ENCODE data around the gene SMYD3. TPM values are rescaled to one million over a fixed set of nuclear protein-coding genes. Genes with fewer than 3 reads are reported as not detected.

SMYD3 gene
- total and polyA plus RNA-seq, 10 of the 15 experiments (the other 5 are each of a cell fraction or from before 2014, with no cell fraction given): 18.3 to 54.0 (median 24.8) TPM

- ChIA-PET CTCF (interaction anchor here (0.6 kb wide), 1 partner anchor 48 kb away, joined by 3 read pairs; no protein-coding TSS in a partner anchor), SMC1A (ENCODE audit: uncharacterized antibody, unreplicated experiment) (interaction anchor here (0.8 kb wide), 1 partner anchor 16 kb away, joined by 3 read pairs; no protein-coding TSS in a partner anchor), POLR2A (no interaction called here), RAD21 (ENCODE audit: unreplicated experiment) (no interaction called here)
- Histone ChIP-seq H3K4me2 (ENCODE audit: control insufficient read depth, insufficient read depth) (no peak overlapping the region), H3K27ac (ENCODE audit: control insufficient read depth, insufficient read depth) (no peak overlapping the region), H3K9me3 (replicated peaks; ENCODE audit: control insufficient read depth, insufficient read depth, low read length) (no peaks in the 10 kb centered on the region; the same call in 2 of the 3 replicates), H2AFZ (ENCODE audit: control insufficient read depth, low read depth, low read length) (no peak overlapping the region), H3K27me3 (replicated peaks in 1 of 2; ENCODE audit: control insufficient read depth in 2 of 2, insufficient read depth in 2 of 2, low read length in 1 of 2) (no peaks in the 10 kb centered on the region), H3K4me1 (ENCODE audit: control insufficient read depth, insufficient read depth, low read length) (no peaks in the 10 kb centered on the region), H3K4me3 (no peak overlapping the region), H3K79me2 (ENCODE audit: control insufficient read depth, insufficient read depth, low read length) (no peaks in the 10 kb centered on the region), H3K36me3 (ENCODE audit: control insufficient read depth in 2 of 2, insufficient read depth in 2 of 2, low read length in 1 of 2) (no peaks in the 10 kb centered on the region), H4K20me1 (ENCODE audit: control insufficient read depth, insufficient read depth) (no peaks in the 10 kb centered on the region), H3K9ac (ENCODE audit: control insufficient read depth, insufficient read depth, low read length) (no peak overlapping the region)
- in situ Hi-C loops (cut with MboI): no loop called here
- WGBS (ENCODE audit: insufficient coverage, insufficient replicate concordance, low lambda C conversion rate, missing lambda C conversion rate): 89% methylated on average over 10 of the region's 10 CpGs
- intact Hi-C loops (cut with micrococcal nuclease; ENCODE audit: unreplicated experiment): no loop called here
- FAIRE-seq (no peak), ATAC-seq (no peak), DNase-seq (ENCODE audit: low read depth, low spot score) (no peak)
- no TSS peak for BruUV-seq (replicated peaks)
- TF ChIP-seq, protein P1, sequence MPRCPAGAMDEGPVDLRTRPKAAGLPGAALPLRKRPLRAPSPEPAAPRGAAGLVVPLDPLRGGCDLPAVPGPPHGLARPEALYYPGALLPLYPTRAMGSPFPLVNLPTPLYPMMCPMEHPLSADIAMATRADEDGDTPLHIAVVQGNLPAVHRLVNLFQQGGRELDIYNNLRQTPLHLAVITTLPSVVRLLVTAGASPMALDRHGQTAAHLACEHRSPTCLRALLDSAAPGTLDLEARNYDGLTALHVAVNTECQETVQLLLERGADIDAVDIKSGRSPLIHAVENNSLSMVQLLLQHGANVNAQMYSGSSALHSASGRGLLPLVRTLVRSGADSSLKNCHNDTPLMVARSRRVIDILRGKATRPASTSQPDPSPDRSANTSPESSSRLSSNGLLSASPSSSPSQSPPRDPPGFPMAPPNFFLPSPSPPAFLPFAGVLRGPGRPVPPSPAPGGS (IDR thresholded peaks at IDR 0.05; ENCODE audit: borderline replicate concordance, insufficient read depth, low read depth, low read length, poor library complexity, severe bottlenecking): no peak
- no peak for TF ChIP-seq IKZF2 (IDR thresholded peaks at IDR 0.05)
- TF ChIP-seq TBL1XR1 (IDR thresholded peaks at IDR 0.05; ENCODE audit: low read depth, low read length): no peak
- no peak for TF ChIP-seq MAX (IDR thresholded peaks at IDR 0.05; ENCODE audit: low read depth, low read length)
- TF ChIP-seq MLLT1 (IDR thresholded peaks at IDR 0.05): no peak
- no peak for TF ChIP-seq NFXL1 (IDR thresholded peaks at IDR 0.05; ENCODE audit: borderline replicate concordance)
- no peak for TF ChIP-seq JUND (IDR thresholded peaks at IDR 0.05; ENCODE audit: low read depth, low read length)
- TF ChIP-seq BMI1 (IDR thresholded peaks at IDR 0.05; ENCODE audit: borderline replicate concordance): no peak
- no peak for TF ChIP-seq ZZZ3 (IDR thresholded peaks at IDR 0.05; ENCODE audit: control insufficient read depth, insufficient read length, low read depth)
- no peak for TF ChIP-seq IRF3 (IDR thresholded peaks at IDR 0.05)
- no peak for TF ChIP-seq PBX3 (IDR thresholded peaks at IDR 0.05; ENCODE audit: insufficient replicate concordance, low read depth, low read length)
- TF ChIP-seq, protein P2, sequence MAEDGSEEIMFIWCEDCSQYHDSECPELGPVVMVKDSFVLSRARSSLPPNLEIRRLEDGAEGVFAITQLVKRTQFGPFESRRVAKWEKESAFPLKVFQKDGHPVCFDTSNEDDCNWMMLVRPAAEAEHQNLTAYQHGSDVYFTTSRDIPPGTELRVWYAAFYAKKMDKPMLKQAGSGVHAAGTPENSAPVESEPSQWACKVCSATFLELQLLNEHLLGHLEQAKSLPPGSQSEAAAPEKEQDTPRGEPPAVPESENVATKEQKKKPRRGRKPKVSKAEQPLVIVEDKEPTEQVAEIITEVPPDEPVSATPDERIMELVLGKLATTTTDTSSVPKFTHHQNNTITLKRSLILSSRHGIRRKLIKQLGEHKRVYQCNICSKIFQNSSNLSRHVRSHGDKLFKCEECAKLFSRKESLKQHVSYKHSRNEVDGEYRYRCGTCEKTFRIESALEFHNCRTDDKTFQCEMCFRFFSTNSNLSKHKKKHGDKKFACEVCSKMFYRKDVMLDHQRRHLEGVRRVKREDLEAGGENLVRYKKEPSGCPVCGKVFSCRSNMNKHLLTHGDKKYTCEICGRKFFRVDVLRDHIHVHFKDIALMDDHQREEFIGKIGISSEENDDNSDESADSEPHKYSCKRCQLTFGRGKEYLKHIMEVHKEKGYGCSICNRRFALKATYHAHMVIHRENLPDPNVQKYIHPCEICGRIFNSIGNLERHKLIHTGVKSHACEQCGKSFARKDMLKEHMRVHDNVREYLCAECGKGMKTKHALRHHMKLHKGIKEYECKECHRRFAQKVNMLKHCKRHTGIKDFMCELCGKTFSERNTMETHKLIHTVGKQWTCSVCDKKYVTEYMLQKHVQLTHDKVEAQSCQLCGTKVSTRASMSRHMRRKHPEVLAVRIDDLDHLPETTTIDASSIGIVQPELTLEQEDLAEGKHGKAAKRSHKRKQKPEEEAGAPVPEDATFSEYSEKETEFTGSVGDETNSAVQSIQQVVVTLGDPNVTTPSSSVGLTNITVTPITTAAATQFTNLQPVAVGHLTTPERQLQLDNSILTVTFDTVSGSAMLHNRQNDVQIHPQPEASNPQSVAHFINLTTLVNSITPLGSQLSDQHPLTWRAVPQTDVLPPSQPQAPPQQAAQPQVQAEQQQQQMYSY (CRISPR knock-in tag; IDR thresholded peaks at IDR 0.05): no peak
These were observed 679.8 kb downstream of the SMYD3 start for GRCh38 chr1:245827301-245827700.
